HG02759 (cell line): Measurements from ENCODE around the gene EPHA6.
"Not testable (repeated sequence)": the region's sequence is repeated elsewhere in the genome, so short reads cannot be mapped to it uniquely, and the experiment has no call there.

Source experiments
- ATAC-seq: cut with Tn5 transposase; IDR thresholded peaks from one replicate; pipeline ENCODE4 v1.9.1; 2021; ENCODE audit warnings: mild to moderate bottlenecking, moderate library complexity; ENCODE audit not compliant: unreplicated experiment

Gene EPHA6

DNA sequence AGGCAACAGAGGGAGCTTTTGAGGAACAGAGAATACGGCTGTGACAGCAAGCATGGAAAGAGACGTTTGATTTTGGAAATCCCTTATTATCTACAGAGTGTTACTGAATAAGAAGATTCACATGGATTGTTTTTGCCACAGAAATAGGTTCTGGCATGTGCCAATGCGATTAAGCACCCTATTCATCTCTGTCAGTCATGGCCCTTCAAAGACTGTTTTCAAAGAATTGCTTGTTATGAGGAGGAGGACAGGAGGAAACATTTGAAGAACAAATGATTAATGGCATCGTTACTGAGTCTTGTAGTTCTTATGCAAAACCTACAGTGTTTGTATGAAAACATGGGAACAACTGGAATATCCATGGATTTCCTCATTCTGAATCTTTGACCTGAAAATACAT is 86.2 kb downstream of the EPHA6 start:
- no peak for ATAC-seq

DNA sequence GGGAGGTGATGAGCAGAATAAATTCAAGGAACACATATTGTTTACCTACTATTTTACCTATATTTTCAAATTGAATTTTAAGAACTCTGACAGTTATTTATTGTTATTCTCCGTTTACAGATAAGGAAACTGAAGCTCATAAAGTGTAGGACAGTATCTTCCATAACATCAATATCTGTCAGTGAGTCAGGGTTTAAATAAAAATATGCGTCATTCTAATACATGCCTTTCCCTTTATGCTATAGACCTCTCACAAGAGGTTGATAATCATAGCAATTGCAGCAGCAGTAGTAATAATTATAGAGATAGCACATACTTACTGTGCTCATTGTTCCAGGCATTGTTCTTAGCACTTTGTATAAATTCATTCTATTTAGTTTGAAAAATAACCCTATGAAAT is 101.1 kb downstream of the EPHA6 start:
- ATAC-seq, result no peak

DNA sequence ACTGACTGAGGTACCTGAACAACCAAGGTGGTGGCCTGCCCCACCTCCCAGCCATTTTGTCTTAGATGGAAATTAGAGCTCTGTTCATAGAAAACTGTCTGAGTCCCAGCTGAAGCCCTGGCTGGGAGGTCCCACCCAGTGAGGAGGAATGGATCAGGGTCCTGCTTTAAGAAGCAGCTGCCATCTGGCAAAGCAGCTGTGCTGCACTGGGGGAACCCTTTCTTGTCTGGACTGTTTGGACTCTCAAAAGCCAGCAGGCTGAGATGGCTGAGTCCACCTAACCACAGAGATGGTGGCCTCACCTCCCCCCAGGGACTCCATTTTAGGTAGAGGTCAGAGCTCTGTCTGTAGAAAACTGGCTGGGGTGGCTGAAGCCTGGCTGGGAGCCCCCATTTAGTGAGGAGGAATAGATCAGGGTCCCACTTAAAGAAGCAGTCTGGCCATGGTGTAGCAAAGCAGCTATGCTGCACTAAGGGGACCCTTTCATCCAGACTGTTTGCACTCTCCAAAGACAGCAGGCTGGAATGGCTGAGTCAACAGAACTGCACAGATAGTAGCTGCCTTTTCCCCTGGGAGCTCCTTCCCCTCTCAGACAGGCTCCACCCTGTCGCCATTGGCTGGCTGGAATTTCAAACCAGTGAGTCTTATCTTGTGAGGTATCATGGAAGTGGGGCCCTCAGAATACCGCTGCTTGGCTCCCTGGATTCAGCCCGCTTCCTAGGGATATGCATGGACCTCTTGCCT is 116.9 kb downstream of the EPHA6 start:
- no peak for ATAC-seq

GRCh38 chr3:96942131-96942530 is 127.7 kb downstream of the EPHA6 start:
- not testable (repeated sequence) for ATAC-seq

DNA sequence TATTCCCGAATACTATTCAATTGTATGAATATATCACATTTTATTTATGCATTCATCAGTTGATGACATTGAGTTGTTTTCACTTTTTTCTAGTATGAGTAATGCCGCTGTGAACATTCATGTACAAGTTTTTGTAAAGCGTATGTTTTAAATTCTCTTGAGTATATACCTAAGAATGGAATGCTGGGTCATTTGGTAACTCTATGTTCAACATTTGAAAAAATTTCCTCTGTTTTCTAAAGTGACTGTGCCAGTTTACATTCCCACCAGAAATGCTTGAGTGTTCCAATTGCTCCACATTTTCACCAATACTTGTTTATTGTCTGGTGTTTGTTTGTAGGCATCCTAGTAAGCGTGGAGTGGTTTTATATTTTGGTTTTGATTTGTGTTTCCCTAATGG is 144.5 kb downstream of the EPHA6 start:
- ATAC-seq, result no peak

DNA sequence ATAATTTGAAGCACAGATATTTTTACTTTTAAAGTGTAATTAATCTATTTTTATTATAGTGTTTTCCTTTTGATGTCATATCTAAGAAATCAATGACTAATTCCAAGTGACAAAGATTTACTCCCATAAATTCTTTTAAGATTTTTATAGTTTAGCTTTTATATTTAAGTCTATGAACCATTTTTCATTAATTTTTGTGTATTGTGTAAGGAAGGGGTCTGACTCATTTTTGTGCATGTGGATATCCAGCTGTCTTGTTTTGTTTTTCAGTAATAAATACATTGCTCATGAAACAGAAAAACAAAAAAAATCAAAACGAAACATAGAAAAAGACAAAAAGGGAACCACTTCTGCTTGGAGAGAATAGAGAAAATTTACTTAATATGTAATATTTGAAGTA is 145.1 kb downstream of the EPHA6 start:
- ATAC-seq, result no peak

- ATAC-seq, result no peak
Observed at GRCh38 chr3:96959901-96960641, 145.7 kb downstream of the EPHA6 start.

- no peak for ATAC-seq
Observed at GRCh38 chr3:96960661-96961330, 146.4 kb downstream of the EPHA6 start.

DNA sequence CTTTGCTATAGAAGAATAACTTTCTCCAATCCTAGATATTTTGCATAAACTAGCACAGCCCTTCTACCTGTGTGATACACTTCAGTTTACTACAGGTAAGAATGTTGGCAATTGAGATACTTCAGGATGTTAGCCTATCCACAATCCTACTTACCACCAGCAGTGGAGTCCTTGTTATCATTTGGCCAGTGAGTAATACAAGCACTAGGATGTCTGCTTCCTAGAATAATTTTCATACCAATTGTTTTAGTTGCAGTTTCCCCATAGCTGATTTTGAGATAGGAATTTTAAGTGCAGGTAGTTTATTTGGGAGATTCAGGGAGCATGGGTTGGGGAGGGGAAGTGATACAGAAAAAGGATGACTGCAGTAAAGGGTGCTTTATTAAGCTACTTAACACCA is 147.2 kb downstream of the EPHA6 start:
- ATAC-seq, result no peak

DNA sequence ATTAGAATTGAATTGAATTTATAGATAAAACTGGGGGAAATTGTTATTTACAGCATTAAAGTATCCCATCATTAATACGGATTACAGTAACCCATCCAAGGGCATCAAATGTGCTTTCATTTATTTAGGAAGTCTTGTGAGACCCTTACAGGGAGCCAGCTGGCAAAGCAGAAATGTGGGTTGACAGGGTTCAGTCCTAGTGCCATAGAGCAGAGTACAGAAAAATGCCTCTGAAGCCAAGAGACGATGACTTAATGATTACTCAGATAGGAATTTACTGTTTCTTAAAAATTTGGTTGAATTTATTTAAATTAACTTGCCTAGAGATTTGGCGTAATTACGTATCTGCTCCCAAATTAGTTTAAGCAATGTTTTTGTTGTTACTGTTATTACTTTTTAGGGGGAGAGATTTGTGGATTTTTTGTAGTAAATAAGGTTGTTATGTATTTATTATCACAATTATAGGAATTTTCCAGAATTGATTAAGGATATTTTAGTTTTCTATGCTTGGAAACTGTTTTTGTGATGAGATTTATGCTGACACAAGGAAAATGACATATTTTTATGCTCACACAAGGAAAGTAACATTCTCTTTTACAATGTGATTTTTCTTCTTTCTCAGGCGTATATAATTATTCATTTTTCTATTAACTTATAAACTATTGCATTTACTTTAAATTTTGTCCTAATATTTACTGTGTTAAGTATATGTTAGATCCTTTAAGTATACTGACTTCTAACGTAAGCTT is 152.0 kb downstream of the EPHA6 start:
- no peak for ATAC-seq

DNA sequence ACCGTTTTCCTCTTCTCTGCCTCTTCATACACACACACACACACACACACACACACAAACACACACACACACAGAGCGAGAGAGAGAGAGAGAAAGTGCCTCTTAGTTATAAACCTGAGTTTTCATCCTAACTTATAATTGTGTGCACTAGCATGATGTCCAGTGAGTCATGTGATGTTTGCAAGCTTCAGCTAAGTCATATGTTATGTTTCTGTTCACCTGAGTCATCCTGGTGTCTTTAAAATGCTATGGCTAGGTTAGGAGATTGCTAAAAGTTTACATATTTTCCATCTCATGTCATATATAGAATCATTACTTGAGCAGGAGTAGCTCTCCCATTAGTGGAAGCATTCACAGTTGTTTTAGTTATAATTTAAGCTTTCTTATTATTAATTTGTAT is 155.8 kb downstream of the EPHA6 start:
- no peak for ATAC-seq

GRCh38 chr3:96977671-96978070 is 163.3 kb downstream of the EPHA6 start:
- no peak for ATAC-seq

- not testable (repeated sequence) for ATAC-seq
Observed at GRCh38 chr3:96983716-96984115, 169.3 kb downstream of the EPHA6 start.

- ATAC-seq, result no peak
Observed at GRCh38 chr3:96986241-96986640, 171.8 kb downstream of the EPHA6 start.

GRCh38 chr3:96991231-96991630 is 176.8 kb downstream of the EPHA6 start:
- no peak for ATAC-seq

DNA sequence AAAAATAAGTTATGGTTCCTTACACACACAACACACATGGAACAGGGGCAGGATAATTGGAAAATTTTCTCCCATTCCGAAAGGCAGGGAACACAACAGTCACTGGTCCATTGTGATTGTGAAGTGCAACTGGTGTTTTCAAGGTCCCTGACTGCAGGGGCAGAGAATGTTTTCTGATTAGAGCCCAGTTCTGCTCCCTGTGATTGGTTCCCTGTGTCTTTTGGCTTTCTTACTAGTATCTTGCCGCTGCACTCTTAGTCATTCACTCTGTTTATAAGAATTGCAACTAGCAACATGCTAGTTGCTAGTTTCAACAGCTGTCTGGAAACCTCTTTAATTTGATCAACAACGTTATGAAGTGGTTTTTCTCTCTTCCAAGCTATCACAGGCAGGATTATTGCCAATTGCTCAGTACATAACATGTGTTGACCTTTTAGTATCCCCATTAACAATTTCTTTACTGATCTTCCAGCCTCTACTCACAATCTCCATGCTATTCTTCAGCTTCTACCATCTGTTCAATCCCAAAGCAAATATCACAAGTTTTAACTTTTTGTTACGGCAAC is 177.5 kb downstream of the EPHA6 start:
- ATAC-seq, result no peak

GRCh38 chr3:96994988-96995387 is 180.6 kb downstream of the EPHA6 start:
- no peak for ATAC-seq

GRCh38 chr3:96996009-96996408 is 181.6 kb downstream of the EPHA6 start:
- no peak for ATAC-seq

DNA sequence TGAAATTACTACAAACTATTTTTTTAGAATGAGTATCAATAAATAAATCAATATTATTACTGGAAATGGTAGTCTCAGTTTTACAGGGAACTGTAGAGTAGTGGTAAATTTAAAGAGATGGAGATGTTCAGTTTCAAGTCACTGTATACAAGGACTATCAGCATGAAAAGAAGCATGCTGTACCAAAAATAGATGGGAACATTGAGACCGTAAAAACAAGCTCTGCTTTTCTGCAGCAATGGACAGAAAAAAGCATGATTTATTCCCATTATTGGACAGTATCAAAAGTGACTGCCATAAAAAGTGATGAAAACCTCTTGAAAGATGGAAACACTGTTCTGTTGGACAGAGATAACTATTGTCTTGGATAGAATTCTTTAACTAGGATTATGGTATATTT is 187.2 kb downstream of the EPHA6 start:
- no peak for ATAC-seq

GRCh38 chr3:97009427-97010019 is 195.1 kb downstream of the EPHA6 start:
- no peak for ATAC-seq
